ENCODE measurements around the gene OR2F1.

The OR2F1 gene

GRCh38 chr7:143953421-143953820, 1.2 kb upstream of the OR2F1 start:
- no peak for DNase-seq (ENCODE audit: low read depth in 2 of 2)

DNA sequence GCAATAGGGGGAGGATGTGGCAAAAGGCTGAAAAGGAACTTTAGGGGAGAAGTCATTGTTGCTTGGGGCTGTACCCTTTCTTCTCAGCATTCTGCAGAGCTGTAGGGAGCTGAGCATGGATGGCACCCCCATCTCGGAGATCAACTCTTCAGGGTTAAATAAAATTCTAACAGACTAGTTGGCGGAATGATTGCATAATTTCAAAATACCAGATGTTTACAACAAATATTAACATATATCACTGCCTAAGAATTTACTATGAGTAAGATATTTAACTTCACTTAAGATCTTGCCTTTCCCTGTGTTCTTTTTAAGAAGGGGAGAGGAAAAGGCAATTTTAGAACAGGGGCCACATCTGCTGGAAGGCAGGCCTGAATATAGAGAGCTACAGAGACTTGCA, 509 bp upstream of the OR2F1 start:
- no peak for DNase-seq (ENCODE audit: low read depth in 2 of 2)

GRCh38 chr7:143958781-143959180, 4.1 kb downstream of the OR2F1 start:
- no peak for DNase-seq (ENCODE audit: low read depth in 2 of 2)

GRCh38 chr7:143960813-143961610, 6.4 kb downstream of the OR2F1 start:
- no peak for DNase-seq (ENCODE audit: low read depth in 2 of 2)

DNA sequence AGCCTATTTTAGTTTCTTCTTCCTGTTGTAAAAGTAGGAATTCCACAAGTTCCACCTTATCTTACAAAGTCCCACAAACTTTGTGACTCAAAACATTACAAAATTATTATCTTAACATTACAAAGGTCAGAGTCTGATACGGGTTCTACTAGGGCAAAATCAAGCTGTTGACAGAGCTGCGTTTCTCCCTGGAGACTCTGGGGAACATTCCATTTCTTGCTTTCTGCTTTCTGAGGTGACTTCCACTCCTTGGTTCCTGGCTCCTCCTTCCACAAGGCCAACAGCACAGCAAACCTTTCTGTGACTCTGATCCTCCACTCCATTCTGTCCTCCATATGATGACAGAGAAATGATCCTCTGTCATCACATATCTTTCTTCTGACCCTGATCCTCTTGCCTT, 10.6 kb downstream of the OR2F1 start:
- DNase-seq (ENCODE audit: low read depth in 2 of 2) = no peak

DNA sequence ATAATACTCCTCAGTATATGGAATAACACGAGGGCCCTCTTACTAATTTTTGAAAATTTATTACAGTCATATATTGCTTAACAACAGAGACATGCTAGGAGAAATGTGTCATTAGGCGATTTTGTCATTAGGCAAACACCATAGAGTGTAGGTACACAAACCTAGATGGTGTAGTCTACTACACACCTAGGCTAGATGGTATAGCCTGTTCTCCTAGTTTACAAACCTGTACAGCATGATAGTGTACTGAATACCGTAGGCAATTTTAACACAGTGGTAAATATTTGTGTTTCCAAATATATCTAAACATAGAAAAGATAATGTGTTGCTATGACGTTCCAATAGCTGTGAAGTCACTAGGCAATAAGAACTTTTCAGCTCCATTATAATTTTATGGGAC, 12.8 kb downstream of the OR2F1 start:
- DNase-seq (ENCODE audit: low read depth in 2 of 2) = no peak

- no peak for DNase-seq (ENCODE audit: low read depth in 2 of 2)
Measured at GRCh38 chr7:143973870-143974416, 19.3 kb downstream of the OR2F1 start.

DNA sequence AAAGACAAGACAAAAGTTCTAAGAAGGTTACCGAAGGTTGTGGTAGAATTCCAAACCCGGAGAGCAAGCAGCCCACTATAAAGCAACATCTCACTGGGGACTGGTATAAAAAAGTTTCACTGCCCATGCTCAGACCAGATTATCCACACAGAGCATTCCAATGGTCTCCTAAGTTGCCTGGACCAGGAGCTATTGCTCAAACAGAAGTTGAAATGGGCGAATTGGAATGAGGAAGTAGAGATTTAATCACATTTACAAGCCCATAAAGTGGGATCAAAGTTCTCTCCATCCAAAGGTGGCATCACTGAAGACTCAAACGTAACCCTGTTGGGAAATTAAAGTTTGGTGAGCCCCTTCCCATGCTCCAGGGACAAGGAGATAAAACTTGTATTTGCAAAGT, 19.8 kb downstream of the OR2F1 start:
- DNase-seq (ENCODE audit: low read depth in 2 of 2) = no peak

GRCh38 chr7:143975617-143976016, 21.0 kb downstream of the OR2F1 start:
- no peak for DNase-seq (ENCODE audit: low read depth in 2 of 2)

- DNase-seq (ENCODE audit: low read depth in 2 of 2) = no peak
Measured at GRCh38 chr7:143978585-143978984, 23.9 kb downstream of the OR2F1 start.

GRCh38 chr7:143979359-143979758, 24.7 kb downstream of the OR2F1 start:
- no peak for DNase-seq (ENCODE audit: low read depth in 2 of 2)

DNA sequence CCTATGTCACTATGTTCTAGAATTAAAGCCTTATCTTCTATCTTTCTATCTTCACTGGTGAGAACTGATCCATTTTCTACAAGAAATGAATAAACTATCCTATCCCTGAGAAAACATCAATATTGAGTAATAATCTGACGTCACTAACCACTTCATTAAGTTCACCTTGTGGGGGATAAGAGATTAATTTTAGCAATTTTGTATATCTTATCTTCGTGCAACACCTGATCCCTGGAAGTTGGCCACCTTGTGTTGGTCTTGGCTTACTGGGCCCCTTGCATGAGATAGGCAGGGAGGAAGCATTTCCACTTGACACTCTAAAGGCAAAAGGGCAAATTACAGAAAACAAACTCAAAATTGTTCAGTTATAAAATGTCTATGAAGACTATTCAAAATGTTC, 25.4 kb downstream of the OR2F1 start:
- DNase-seq (ENCODE audit: low read depth in 2 of 2) = no peak

- DNase-seq (ENCODE audit: low read depth in 2 of 2) = no peak
Measured at GRCh38 chr7:143980746-143981510, 26.3 kb downstream of the OR2F1 start.

- no peak for DNase-seq (ENCODE audit: low read depth in 2 of 2)
Measured at GRCh38 chr7:143983960-143984359, 29.3 kb downstream of the OR2F1 start.

DNA sequence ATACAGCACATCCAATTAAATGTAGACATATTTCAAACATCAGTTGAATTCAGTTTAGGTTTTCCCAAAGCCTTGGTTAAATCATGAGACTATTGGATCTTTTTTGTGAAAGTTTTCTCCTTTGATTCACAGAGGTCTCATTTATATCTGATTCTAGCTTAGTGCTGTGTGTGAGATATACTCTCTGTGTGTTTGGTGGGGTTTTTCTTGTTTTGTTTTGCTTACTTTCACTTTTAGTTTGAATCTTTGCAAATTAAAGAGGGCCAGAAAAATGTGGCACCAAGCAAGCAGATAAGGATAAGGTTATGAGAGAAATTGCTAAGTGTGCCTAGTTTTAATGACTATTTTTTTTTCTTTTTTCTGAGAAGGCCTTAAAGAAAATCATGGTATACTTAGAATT, 32.9 kb downstream of the OR2F1 start:
- no peak for DNase-seq (ENCODE audit: low read depth in 2 of 2)

DNA sequence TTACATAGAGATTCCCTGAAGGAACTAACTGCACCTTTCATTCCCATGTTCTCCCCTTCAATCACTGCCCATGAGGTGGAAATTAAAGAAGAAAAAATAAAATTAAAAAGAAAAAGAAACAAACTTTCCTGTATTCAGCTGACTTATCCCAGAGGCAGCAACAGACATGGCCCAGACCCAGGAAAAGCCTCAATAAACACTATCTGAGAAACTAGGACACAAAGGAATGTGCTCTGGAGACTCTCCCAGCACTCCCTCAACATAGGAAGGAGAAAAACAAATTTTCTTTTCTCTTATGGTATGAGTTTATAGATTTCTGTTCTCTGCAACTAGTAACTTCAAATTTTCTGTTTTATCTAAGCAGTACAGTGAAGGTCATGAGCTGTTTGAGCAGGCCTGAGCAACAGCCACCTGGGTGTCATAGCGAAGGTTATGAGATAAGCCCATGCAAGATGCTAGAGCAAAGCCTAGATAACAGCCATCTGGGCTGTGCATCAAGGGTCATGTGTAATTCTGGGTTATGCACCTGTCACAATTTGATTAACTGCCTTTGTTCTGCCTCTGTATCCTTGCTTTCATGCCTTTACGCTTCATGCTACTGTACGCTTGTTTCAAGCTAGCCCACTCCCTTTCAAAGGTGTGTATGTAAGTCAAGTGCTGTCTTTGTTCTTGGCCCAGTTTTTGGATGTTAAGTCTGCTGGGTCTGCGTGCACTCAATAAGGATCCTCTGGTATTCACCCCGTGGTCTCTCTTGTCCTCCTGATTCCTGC, 34.5 kb downstream of the OR2F1 start:
- DNase-seq (ENCODE audit: low read depth in 2 of 2) = no peak

- DNase-seq (ENCODE audit: low read depth in 2 of 2) = no peak
Measured at GRCh38 chr7:143992670-143993069, 38.0 kb downstream of the OR2F1 start.

DNA sequence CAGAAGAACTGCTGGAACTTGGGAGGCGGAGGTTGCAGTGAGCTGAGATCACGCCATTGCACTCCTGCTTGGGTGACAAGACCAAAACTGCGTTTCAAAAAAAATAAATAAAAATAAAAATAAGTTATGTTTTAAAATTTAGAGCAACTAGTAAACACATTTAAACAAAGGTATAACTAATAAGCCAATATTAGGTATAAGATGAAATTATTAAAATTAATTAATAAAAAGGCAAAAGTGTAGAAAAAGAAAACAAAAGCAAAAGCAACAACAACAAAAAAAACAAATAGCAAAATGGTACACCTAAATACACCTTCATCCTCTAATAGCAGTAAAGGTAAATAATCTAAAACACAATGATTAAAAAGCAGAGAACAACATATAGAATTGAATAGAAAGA, 39.3 kb downstream of the OR2F1 start:
- no peak for DNase-seq (ENCODE audit: low read depth in 2 of 2)

DNA sequence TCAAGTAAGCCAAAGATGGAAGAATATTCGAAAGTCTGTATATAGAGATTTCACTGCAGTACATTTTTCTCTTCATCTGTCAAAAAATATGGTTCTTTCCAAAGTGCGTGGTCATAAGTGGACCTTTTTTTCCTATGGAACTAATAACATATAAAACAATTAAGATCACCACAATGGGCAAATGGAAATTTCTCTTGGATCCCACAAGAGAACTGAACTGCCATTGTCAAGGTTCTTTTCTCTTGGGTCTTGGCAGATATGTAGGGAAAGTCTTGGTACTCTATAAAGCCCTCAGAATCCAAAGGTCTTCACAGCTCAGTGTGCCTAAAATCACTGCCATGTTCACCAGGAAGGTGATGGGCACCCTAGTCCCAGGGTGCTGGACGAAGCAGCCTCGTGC, 45.4 kb downstream of the OR2F1 start, which contains the start of gene OR6B1:
Gene OR6B1 (plus strand): TSS at position 301 of the 400 bp plus-strand sequence. CDS start 3,677 bp downstream, outside the sequence.
- DNase-seq (ENCODE audit: low read depth in 2 of 2) = no peak

GRCh38 chr7:144001543-144001942, 46.9 kb downstream of the OR2F1 start:
- DNase-seq (ENCODE audit: low read depth in 2 of 2) = no peak

DNA sequence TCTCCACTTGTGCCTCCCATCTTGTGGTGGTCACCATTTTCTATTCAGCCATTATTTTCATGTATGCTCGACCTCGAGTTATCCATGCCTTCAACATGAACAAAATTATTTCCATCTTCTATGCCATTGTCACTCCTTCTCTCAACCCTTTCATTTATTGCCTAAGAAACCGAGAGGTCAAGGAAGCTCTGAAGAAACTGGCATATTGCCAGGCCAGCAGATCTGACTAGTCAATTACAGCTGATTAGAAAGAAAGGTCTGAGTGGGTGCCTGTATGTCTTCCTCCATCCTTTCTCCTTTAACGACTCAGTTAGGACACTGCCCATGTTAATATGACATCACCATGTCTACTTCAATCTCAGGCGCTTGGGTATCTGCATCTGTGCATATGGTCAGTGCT, 50.1 kb downstream of the OR2F1 start:
- DNase-seq (ENCODE audit: low read depth in 2 of 2) = no peak
